Right lobe of liver (tissue), 4 donors: ENCODE measurements around the gene PLPP6.

Source experiments
- POLR2A ChIP-seq: fragments of 450-650 bp; IDR thresholded peaks from one replicate; pipeline ENCODE4 v1.6.1; 2017; ENCODE audit warnings: antibody characterized with exemption, mild to moderate bottlenecking
- TF ChIP-seq, protein P1 (sequence below), 4 donors: fragments of 200-600 bp in 3 of 4; fragments of 450-650 bp in 1 of 4; IDR thresholded peaks; one replicate each; pipeline versions ENCODE4 v1.5.1 to v1.8.0; 2016 to 2022; ENCODE audit warnings: antibody characterized with exemption in 4 of 4, mild to moderate bottlenecking in 2 of 4
- donor health status: DM: no; HTN: no; CAD: no.
- donor health status: DM: no; HTN: no; CAD: no.
- donor health status: DM: no; HTN: yes; CAD: no.

DNA sequence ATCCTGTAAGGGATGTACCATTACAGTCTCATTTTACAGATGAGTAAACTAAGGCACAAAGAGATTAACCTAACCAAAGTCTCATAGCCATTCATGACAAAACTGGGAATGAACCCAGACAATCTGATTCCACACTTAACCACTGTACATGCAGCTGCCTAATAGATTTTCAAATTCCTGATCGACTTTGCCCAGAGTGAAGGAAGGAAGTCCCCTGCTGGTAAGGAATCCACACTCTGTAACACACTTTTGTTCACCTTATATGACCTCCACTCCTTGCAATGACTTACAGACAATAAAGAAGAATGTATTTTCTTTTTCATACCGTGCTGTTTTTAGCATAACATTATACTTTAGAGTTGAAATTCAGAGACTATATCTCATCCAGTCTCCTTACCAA lies 31.3 kb upstream of the PLPP6 start:
- TF ChIP-seq, protein P1, sequence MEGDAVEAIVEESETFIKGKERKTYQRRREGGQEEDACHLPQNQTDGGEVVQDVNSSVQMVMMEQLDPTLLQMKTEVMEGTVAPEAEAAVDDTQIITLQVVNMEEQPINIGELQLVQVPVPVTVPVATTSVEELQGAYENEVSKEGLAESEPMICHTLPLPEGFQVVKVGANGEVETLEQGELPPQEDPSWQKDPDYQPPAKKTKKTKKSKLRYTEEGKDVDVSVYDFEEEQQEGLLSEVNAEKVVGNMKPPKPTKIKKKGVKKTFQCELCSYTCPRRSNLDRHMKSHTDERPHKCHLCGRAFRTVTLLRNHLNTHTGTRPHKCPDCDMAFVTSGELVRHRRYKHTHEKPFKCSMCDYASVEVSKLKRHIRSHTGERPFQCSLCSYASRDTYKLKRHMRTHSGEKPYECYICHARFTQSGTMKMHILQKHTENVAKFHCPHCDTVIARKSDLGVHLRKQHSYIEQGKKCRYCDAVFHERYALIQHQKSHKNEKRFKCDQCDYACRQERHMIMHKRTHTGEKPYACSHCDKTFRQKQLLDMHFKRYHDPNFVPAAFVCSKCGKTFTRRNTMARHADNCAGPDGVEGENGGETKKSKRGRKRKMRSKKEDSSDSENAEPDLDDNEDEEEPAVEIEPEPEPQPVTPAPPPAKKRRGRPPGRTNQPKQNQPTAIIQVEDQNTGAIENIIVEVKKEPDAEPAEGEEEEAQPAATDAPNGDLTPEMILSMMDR (IDR thresholded peaks at IDR 0.05) = no peak
- TF ChIP-seq POLR2A = no peak
